H1 (cell line): ENCODE data around the gene UTP14A. TPM values are rescaled to one million over a fixed set of nuclear protein-coding genes. Genes with fewer than 3 reads are reported as not detected.

Source experiments
- CTCF ChIA-PET: fragments of 300-600 bp; sonication (Branson Sonifier 250); formaldehyde crosslinking; loops from one replicate; lab custom pipeline; 2021; ENCODE audit not compliant: partially characterized antibody; lab: Charles Lee
- POLR2A ChIA-PET: fragments of 300-600 bp; sonication (Branson Sonifier 250); formaldehyde crosslinking; loops from one replicate; lab custom pipeline; 2021; ENCODE audit warnings: inconsistent platforms; ENCODE audit not compliant: partially characterized antibody; lab: Charles Lee
- DNase-seq, 2 experiments: peaks; one replicate each; pipeline versions ENCODE4 v3.0.0 to v3.0.0-alpha.2; 2010 to 2022; ENCODE audit warnings: low spot score in 2 of 2, low read depth in 1 of 2, mixed read lengths in 1 of 2
- FAIRE-seq: peaks from 2 replicates; lab custom pipeline; 2011; peaks lifted over from hg19 to GRCh38; lab: Jason Lieb, UNC
- H2AFZ ChIP-seq: 2 replicates; pipeline ENCODE4 v1.8.1; 2012; ENCODE audit warnings: low read length, inconsistent platforms
- H2AK5ac ChIP-seq: 2 replicates; pipeline ENCODE4 v1.6.1; 2013; ENCODE audit warnings: low read depth, low read length
- H2BK120ac ChIP-seq: replicated peaks from 2 replicates; pipeline ENCODE3; 2013; ENCODE audit warnings: low read depth, low read length, inconsistent platforms
- H2BK12ac ChIP-seq: 2 replicates; pipeline ENCODE4 v1.6.1; 2013; ENCODE audit warnings: low read depth, low read length
- H2BK15ac ChIP-seq: 2 replicates; pipeline ENCODE4 v1.6.1; 2013; ENCODE audit warnings: low read length
- H2BK20ac ChIP-seq: 2 replicates; pipeline ENCODE4 v1.6.1; 2013; ENCODE audit warnings: low read length
- H2BK5ac ChIP-seq: 2 replicates; pipeline ENCODE4 v1.6.1; 2013; ENCODE audit warnings: low read depth, low read length
- H3K14ac ChIP-seq: 2 replicates; pipeline ENCODE4 v1.6.1; 2013; ENCODE audit warnings: inconsistent platforms; ENCODE audit not compliant: insufficient read length
- H3K18ac ChIP-seq: 2 replicates; pipeline ENCODE4 v1.6.1; 2013; ENCODE audit warnings: low read length; ENCODE audit errors: extremely low read depth
- H3K23ac ChIP-seq: 2 replicates; pipeline ENCODE4 v1.6.1; 2013; ENCODE audit warnings: inconsistent platforms; ENCODE audit not compliant: insufficient read length
- H3K23me2 ChIP-seq: 2 replicates; pipeline ENCODE4 v1.6.1; 2013; ENCODE audit warnings: low read depth, low read length
- H3K27ac ChIP-seq: 2 replicates; pipeline ENCODE4 v1.6.1; 2011; ENCODE audit warnings: low read depth, low read length, inconsistent platforms
- H3K27me3 ChIP-seq, 4 experiments: replicated peaks in 1 of 4; 1 replicate in 1 of 4; 2 replicates in 3 of 4; pipeline versions ENCODE4 v1.6.1 to v1.8.1; 2011 to 2013; ENCODE audit warnings: low read length in 3 of 4, mild to moderate bottlenecking in 3 of 4, inconsistent platforms in 2 of 4, mixed read lengths in 2 of 4, moderate library complexity in 1 of 4; ENCODE audit not compliant: control insufficient read depth in 3 of 4, insufficient read depth in 3 of 4; ENCODE audit errors: extremely low read depth in 1 of 4
- H3K36me3 ChIP-seq, 4 experiments: 2 replicates each; pipeline versions ENCODE4 v1.6.1 to v1.8.1; 2011 to 2013; ENCODE audit warnings: mild to moderate bottlenecking in 4 of 4, low read length in 3 of 4, moderate library complexity in 2 of 4, control low read depth in 1 of 4, inconsistent platforms in 1 of 4; ENCODE audit not compliant: insufficient read depth in 4 of 4, control insufficient read depth in 2 of 4
- H3K4ac ChIP-seq: replicated peaks from 2 replicates; pipeline ENCODE3; 2013; ENCODE audit warnings: low read length, low read depth, mixed read lengths, inconsistent platforms; ENCODE audit not compliant: insufficient read length
- H3K4me1 ChIP-seq, 4 experiments: replicated peaks in 1 of 4; 1 replicate in 1 of 4; 2 replicates in 3 of 4; pipeline versions ENCODE4 v1.6.1 to v1.8.1; 2011 to 2013; ENCODE audit warnings: low read length in 3 of 4, inconsistent platforms in 2 of 4, mixed read lengths in 1 of 4; ENCODE audit not compliant: insufficient read depth in 4 of 4, control insufficient read depth in 3 of 4
- H3K4me2 ChIP-seq, 2 experiments: 2 replicates each; pipeline versions ENCODE4 v1.6.1 to v1.8.1; 2011 to 2013; ENCODE audit warnings: low read depth in 2 of 2, low read length in 2 of 2, control low read depth in 1 of 2, inconsistent platforms in 1 of 2, mild to moderate bottlenecking in 1 of 2; ENCODE audit not compliant: insufficient read depth in 1 of 2
- H3K4me3 ChIP-seq, 4 experiments: fragments of 200-600, 300-600 bp in 1 of 4; sonication (generic), shearing (Covaris generic), sonication (Bioruptor Twin) in 1 of 4; 2 replicates each; pipeline versions ENCODE4 v1.5.1 to v1.8.1; 2011 to 2016; ENCODE audit warnings: low read length in 4 of 4, low read depth in 3 of 4, control low read depth in 2 of 4, inconsistent platforms in 2 of 4, mild to moderate bottlenecking in 2 of 4, mixed read lengths in 1 of 4, moderate library complexity in 1 of 4; ENCODE audit not compliant: insufficient read depth in 2 of 4; ENCODE audit errors: extremely low read depth in 1 of 4
- H3K56ac ChIP-seq: replicated peaks from 2 replicates; pipeline ENCODE3; 2013; ENCODE audit warnings: low read depth, mild to moderate bottlenecking, mixed read lengths, low read length, inconsistent platforms; ENCODE audit not compliant: insufficient read length
- H3K79me1 ChIP-seq: 2 replicates; pipeline ENCODE4 v1.6.1; 2013; ENCODE audit warnings: low read depth, low read length, control low read depth
- H3K79me2 ChIP-seq, 2 experiments: 2 replicates each; pipeline versions ENCODE4 v1.6.1 to v1.8.1; 2012 to 2013; ENCODE audit warnings: low read length in 2 of 2, mild to moderate bottlenecking in 2 of 2, inconsistent platforms in 1 of 2; ENCODE audit not compliant: insufficient read depth in 2 of 2, control insufficient read depth in 1 of 2
- H3K9ac ChIP-seq, 4 experiments: replicated peaks in 1 of 4; 1 replicate in 1 of 4; 2 replicates in 3 of 4; pipeline versions ENCODE4 v1.6.1 to v1.8.1; 2011 to 2013; ENCODE audit warnings: low read depth in 3 of 4, low read length in 3 of 4, control low read depth in 2 of 4, mild to moderate bottlenecking in 2 of 4, moderate library complexity in 2 of 4, inconsistent platforms in 1 of 4; ENCODE audit errors: extremely low read depth in 1 of 4
- H3K9me3 ChIP-seq, 2 experiments: 2 replicates each; pipeline versions ENCODE4 v1.6.1 to v1.8.1; 2012 to 2013; ENCODE audit warnings: mild to moderate bottlenecking in 2 of 2, moderate library complexity in 2 of 2, control low read depth in 1 of 2, inconsistent platforms in 1 of 2, low read depth in 1 of 2, low read length in 1 of 2, mixed read lengths in 1 of 2; ENCODE audit not compliant: insufficient read depth in 2 of 2
- H4K20me1 ChIP-seq, 2 experiments: replicated peaks in 1 of 2; 2 replicates each; pipeline versions ENCODE3 to v1.8.1; 2011 to 2013; ENCODE audit warnings: inconsistent platforms in 2 of 2, low read length in 2 of 2, mild to moderate bottlenecking in 1 of 2; ENCODE audit not compliant: insufficient read depth in 2 of 2, control insufficient read depth in 1 of 2
- H4K5ac ChIP-seq: 2 replicates; pipeline ENCODE4 v1.6.1; 2013; ENCODE audit warnings: low read length, low read depth, mixed read lengths, inconsistent platforms; ENCODE audit not compliant: insufficient read length
- H4K8ac ChIP-seq: 2 replicates; pipeline ENCODE4 v1.8.0; 2013; ENCODE audit warnings: mild to moderate bottlenecking, moderate library complexity, low read length, inconsistent platforms; ENCODE audit not compliant: insufficient read depth; ENCODE audit errors: extremely low read depth
- H4K91ac ChIP-seq: replicated peaks from 2 replicates; pipeline ENCODE3; 2013; ENCODE audit warnings: low read length, mixed read lengths, inconsistent platforms; ENCODE audit not compliant: insufficient read length
- CBX8 ChIP-seq: fragments of 300-800, 300-1000 bp; sonication (generic); IDR thresholded peaks from 2 replicates; pipeline ENCODE4 v1.7.1; 2016; ENCODE audit warnings: low read depth, low read length, borderline replicate concordance
- CTCF ChIP-seq, 3 experiments: IDR thresholded peaks; 1 replicate in 2 of 3; 2 replicates in 1 of 3; pipeline versions ENCODE4 v1.5.1 to v1.6.1; 2011; ENCODE audit warnings: low read length in 3 of 3, mild to moderate bottlenecking in 3 of 3, inconsistent platforms in 2 of 3, low read depth in 1 of 3, moderate library complexity in 1 of 3; ENCODE audit not compliant: insufficient read depth in 1 of 3; ENCODE audit errors: control extremely low read depth in 1 of 3
- JUND ChIP-seq: IDR thresholded peaks from 2 replicates; pipeline ENCODE4 v1.6.1; 2011; ENCODE audit warnings: mild to moderate bottlenecking, improper control_type of control experiment, low read length
- NANOG ChIP-seq: IDR thresholded peaks from 2 replicates; pipeline ENCODE4 v1.6.1; 2011; ENCODE audit warnings: low read length, low read depth, mild to moderate bottlenecking, inconsistent platforms; ENCODE audit not compliant: insufficient read depth, poor library complexity, severe bottlenecking
- NRF1 ChIP-seq: IDR thresholded peaks from 2 replicates; pipeline ENCODE4 v1.6.1; 2011; ENCODE audit warnings: mild to moderate bottlenecking, low read depth, low read length, improper control_type of control experiment
- RAD21 ChIP-seq, 2 experiments: IDR thresholded peaks in 1 of 2; conservative IDR thresholded peaks in 1 of 2; 2 replicates each; pipeline ENCODE4 v1.6.1; 2011; ENCODE audit warnings: low read depth in 2 of 2, low read length in 2 of 2, improper control_type of control experiment in 1 of 2, inconsistent platforms in 1 of 2, mild to moderate bottlenecking in 1 of 2, moderate library complexity in 1 of 2
- SIN3A ChIP-seq, 2 experiments: IDR thresholded peaks in 1 of 2; conservative IDR thresholded peaks in 1 of 2; 2 replicates each; pipeline ENCODE4 v1.6.1; 2011 to 2012; ENCODE audit warnings: low read length in 2 of 2, improper control_type of control experiment in 1 of 2, low read depth in 1 of 2, mild to moderate bottlenecking in 1 of 2
- SRF ChIP-seq: IDR thresholded peaks from 2 replicates; pipeline ENCODE4 v1.6.1; 2011; ENCODE audit warnings: mild to moderate bottlenecking, low read depth, low read length, moderate library complexity
- TAF1 ChIP-seq: IDR thresholded peaks from 2 replicates; pipeline ENCODE4 v1.6.1; 2011; ENCODE audit warnings: mild to moderate bottlenecking, low read depth, low read length
- TCF12 ChIP-seq: IDR thresholded peaks from 2 replicates; pipeline ENCODE4 v1.6.1; 2011; ENCODE audit warnings: low read depth, mild to moderate bottlenecking, low read length
- WGBS, 2 experiments: shearing (Covaris generic) in 1 of 2; methylation state at CpG; one replicate each; pipeline versions ENCODE4 v1.1.6 to v1.1.7; 2013 to 2015; ENCODE audit warnings: low lambda C conversion rate in 2 of 2, mixed read lengths in 2 of 2, inconsistent platforms in 1 of 2, low coverage in 1 of 2, missing lambda C conversion rate in 1 of 2; ENCODE audit not compliant: insufficient replicate concordance in 2 of 2, insufficient coverage in 1 of 2, insufficient read length in 1 of 2; ENCODE audit errors: extremely low coverage in 1 of 2, missing lambda C conversion rate in 1 of 2; 5-methylcytosine and 5-hydroxymethylcytosine counted together
- polyA plus RNA-seq, 7 experiments: library from polyadenylated mRNA; depleted of rRNA in 3 of 7; stranded (reverse) in 5 of 7; unstranded in 2 of 7; fragments of >200 nt in 5 of 7; fragments of 200-250 nt in 2 of 7; gene quantifications; 1 replicate in 5 of 7; 2 replicates in 1 of 7; 4 replicates in 1 of 7; pipeline versions ENCODE4 v1.2.1 to v1.2.3, GENCODE V29; 2011 to 2013; ENCODE audit warnings: missing spikeins in 2 of 7, mixed read lengths in 2 of 7
- total RNA-seq: library from RNA; stranded (reverse); fragmentation: NEBNext Ultra II Directional; extraction: Animal tissue kit (Norgen Biotek cat#: 25700); gene quantifications from 2 replicates; pipeline ENCODE4 v1.2.1, GENCODE V29; 2021

Gene UTP14A
- total and polyA plus RNA-seq, 2 of the 8 experiments (the other 6 are each of a cell fraction or from before 2014, with no cell fraction given) = 4.5 to 24.0 TPM

- Histone ChIP-seq H3K56ac (no peak overlapping the region), H4K20me1 (peaks cover 0 to 3% of the 10 kb centered on the region in 2 experiments), H3K14ac (no peak overlapping the region), H3K36me3 (no peaks in the 10 kb centered on the region), H3K79me2 (no peaks in the 10 kb centered on the region), H3K27me3 (peaks cover 36 to 70% (median 55%) of the 10 kb centered on the region in 4 experiments), H3K4me3 (no peak overlapping the region; a peak in 1 of 8 replicates), H3K18ac (no peak overlapping the region), H3K4me1 (peaks cover 0 to 27% (median 10%) of the 10 kb centered on the region in 4 experiments), H3K9ac (no peak overlapping the region), H2AK5ac (no peak overlapping the region), H3K23ac (no peak overlapping the region), H3K27ac (no peak overlapping the region), H3K23me2 (peaks cover 9% of the 10 kb centered on the region; the same call in 1 of the 2 replicates), H2BK5ac (no peak overlapping the region), H3K4me2 (0 out of 4 replicates have a peak overlapping the region, but pooled peaks of 1 of the 2 experiments have one; percentile 88), H2AFZ (no peak overlapping the region), H4K91ac (no peak overlapping the region), H3K9me3 (no peaks in the 10 kb centered on the region), H4K5ac (no peak overlapping the region), H2BK15ac (no peak overlapping the region), H2BK12ac (no peak overlapping the region), H2BK120ac (no peak overlapping the region), H3K79me1 (no peaks in the 10 kb centered on the region), H3K4ac (no peak overlapping the region), H2BK20ac (no peak overlapping the region), H4K8ac (no peak overlapping the region)
- WGBS, 2 experiments = 57% methylated on average over 3 of the region's 3 CpGs; no CpG with 5 or more reads in 1 of the 2 experiments
- TF ChIP-seq SRF (no peak), TAF1 (no peak), SIN3A (conservative IDR thresholded peaks at IDR 0.05 in 1 of 2, IDR thresholded peaks at IDR 0.05 in 1 of 2; ENCODE audit: low read depth in 1 of 2, low read length in 2 of 2) (no peak), CTCF (IDR thresholded peaks at IDR 0.05; ENCODE audit: control extremely low read depth in 1 of 3, insufficient read depth in 1 of 3, low read depth in 1 of 3, low read length in 3 of 3) (no peak), RAD21 (IDR thresholded peaks at IDR 0.05 in 1 of 2, conservative IDR thresholded peaks at IDR 0.05 in 1 of 2; ENCODE audit: low read depth in 2 of 2, low read length in 2 of 2) (no peak), JUND (no peak), TCF12 (no peak), CBX8 (no peak), NRF1 (no peak), NANOG (no peak)
- FAIRE-seq (no peak), DNase-seq (no peak)
- ChIA-PET CTCF (interaction anchor here (1.1 kb wide), 2 partner anchors 15 to 73 kb away, joined by 3 read pairs; no protein-coding TSS in a partner anchor), POLR2A (interaction anchor here (0.7 kb wide), 1 partner anchor 23 kb away, joined by 3 read pairs; no protein-coding TSS in a partner anchor)
These were observed 48.8 kb downstream of the UTP14A start for GRCh38 chrX:129954804-129955203.
